Measurements from ENCODE around the gene PLA2G2A. TPM values are rescaled to one million over a fixed set of nuclear protein-coding genes. Genes with fewer than 3 reads are reported as not detected.

PLA2G2A gene
- total and polyA plus RNA-seq, 9 of the 15 experiments (the other 6 are each of a cell fraction or from before 2014, with no cell fraction given): not detected

DNA sequence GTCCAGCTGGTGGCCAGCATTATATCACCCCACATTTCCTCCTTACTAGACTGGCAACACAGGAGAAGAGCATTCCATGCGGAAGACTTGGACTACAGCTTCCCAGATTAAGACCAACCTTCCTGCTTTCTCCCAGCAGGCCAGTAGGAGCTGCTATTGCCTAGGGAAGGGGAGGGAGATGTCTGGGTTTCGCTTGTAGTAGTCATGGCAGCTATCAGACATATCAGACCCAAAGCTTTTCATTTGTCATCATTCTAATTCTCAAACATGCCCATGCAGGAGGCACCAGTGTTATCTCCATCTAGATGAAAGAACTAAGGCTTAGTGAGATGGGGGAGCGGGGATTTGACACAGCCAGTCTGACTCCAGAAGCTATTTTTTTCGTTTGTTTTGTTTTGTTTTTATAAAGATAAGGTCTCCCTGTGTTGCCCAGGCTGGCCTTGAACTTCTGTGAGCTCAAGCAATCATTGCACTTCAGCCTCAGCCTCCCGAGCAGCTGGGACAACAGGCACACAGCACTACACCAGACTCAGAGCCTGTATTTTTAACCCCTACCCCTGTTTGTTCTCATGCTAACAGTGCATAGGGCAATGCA, 4.5 kb downstream of the PLA2G2A start (continued):
- TF ChIP-seq EHMT2 (IDR thresholded peaks at IDR 0.05) (no peak), TEAD1 (CRISPR knock-in tag; IDR thresholded peaks at IDR 0.05) (0 out of 4 replicates have a peak, but pooled peaks of 1 of the 2 experiments have one; percentile 24), HMG20B (CRISPR knock-in tag; IDR thresholded peaks at IDR 0.05) (no peak), ASH1L (IDR thresholded peaks at IDR 0.05; ENCODE audit: borderline replicate concordance, low read depth, partially characterized antibody) (no peak)

DNA sequence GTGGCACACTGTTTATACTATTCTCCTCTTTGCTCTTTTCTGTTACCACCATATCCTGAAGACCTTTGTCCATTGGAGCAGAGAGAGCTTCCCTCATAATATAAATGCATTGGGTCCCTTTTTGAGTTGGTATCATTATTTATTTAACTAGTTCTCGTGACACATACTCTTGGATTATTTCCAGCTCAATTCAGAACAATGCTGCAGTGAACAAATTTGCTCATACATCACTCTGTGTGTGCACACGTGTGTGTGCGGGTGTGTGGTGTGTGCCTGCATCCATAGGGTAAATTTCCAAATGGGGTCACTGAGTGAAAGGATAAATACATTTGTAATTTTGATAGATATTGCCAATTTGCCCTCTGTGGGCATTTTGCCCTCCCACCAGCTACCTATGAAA, 5.8 kb downstream of the PLA2G2A start:
- no peak overlapping the region for H2AFZ ChIP-seq (ENCODE audit: low read depth, low read length)
- CTCF ChIA-PET (ENCODE audit: low intra/inter-chr PET ratio): no interaction called here
- no peaks in the 10 kb centered on the region for H3K9me3 ChIP-seq (replicated peaks; ENCODE audit: control insufficient read depth, insufficient read depth, low read depth, low read length)
- H3K36me3 ChIP-seq (ENCODE audit: control insufficient read depth, insufficient read depth, low read length): no peaks in the 10 kb centered on the region
- in situ Hi-C loops (cut with MboI) (no loop called here), intact Hi-C loops (cut with micrococcal nuclease) (loop anchor here (2.0 kb wide), 1 partner anchor 179 kb away; no protein-coding TSS in a partner anchor)
- TF ChIP-seq MYNN (IDR thresholded peaks at IDR 0.05) (no peak), MYNN (CRISPR knock-in tag; IDR thresholded peaks at IDR 0.05) (no peak), XRCC4 (IDR thresholded peaks at IDR 0.05; ENCODE audit: extremely low read depth, insufficient read depth, insufficient read length) (no peak), TGIF2 (CRISPR knock-in tag; IDR thresholded peaks at IDR 0.05) (no peak), CBFA2T2 (conservative IDR thresholded peaks at IDR 0.05) (no peak), SNRNP70 (optimal IDR thresholded peaks at IDR 0.05; ENCODE audit: low read depth, low read length) (no peak), KAT2B (IDR thresholded peaks at IDR 0.05; ENCODE audit: low read depth, low read length) (no peak)
- TF ChIP-seq, protein P1, sequence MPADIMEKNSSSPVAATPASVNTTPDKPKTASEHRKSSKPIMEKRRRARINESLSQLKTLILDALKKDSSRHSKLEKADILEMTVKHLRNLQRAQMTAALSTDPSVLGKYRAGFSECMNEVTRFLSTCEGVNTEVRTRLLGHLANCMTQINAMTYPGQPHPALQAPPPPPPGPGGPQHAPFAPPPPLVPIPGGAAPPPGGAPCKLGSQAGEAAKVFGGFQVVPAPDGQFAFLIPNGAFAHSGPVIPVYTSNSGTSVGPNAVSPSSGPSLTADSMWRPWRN (IDR thresholded peaks at IDR 0.05; ENCODE audit: low read depth): no peak
- TF ChIP-seq, protein P2, sequence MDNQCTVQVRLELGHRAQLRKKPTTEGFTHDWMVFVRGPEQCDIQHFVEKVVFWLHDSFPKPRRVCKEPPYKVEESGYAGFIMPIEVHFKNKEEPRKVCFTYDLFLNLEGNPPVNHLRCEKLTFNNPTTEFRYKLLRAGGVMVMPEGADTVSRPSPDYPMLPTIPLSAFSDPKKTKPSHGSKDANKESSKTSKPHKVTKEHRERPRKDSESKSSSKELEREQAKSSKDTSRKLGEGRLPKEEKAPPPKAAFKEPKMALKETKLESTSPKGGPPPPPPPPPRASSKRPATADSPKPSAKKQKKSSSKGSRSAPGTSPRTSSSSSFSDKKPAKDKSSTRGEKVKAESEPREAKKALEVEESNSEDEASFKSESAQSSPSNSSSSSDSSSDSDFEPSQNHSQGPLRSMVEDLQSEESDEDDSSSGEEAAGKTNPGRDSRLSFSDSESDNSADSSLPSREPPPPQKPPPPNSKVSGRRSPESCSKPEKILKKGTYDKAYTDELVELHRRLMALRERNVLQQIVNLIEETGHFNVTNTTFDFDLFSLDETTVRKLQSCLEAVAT (IDR thresholded peaks at IDR 0.05): no peak
- TF ChIP-seq, protein P3, sequence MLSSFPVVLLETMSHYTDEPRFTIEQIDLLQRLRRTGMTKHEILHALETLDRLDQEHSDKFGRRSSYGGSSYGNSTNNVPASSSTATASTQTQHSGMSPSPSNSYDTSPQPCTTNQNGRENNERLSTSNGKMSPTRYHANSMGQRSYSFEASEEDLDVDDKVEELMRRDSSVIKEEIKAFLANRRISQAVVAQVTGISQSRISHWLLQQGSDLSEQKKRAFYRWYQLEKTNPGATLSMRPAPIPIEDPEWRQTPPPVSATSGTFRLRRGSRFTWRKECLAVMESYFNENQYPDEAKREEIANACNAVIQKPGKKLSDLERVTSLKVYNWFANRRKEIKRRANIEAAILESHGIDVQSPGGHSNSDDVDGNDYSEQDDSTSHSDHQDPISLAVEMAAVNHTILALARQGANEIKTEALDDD (IDR thresholded peaks at IDR 0.05): no peak
- POLR2A ChIA-PET: no interaction called here
- H3K9me1 ChIP-seq (ENCODE audit: control insufficient read depth, insufficient read depth, low read length): no peaks in the 10 kb centered on the region
- ATAC-seq (no peak), DNase-seq (ENCODE audit: extremely low read depth in 1 of 4, low spot score in 3 of 4) (no peak), FAIRE-seq (no peak)
- no peak overlapping the region for H3K27ac ChIP-seq (ENCODE audit: extremely low read depth, low read depth, low read length)
- no peak overlapping the region for H3K9ac ChIP-seq (ENCODE audit: insufficient read depth in 1 of 2, low read depth in 2 of 2, low read length in 2 of 2)
- WGBS (ENCODE audit: insufficient coverage, low coverage, missing lambda C conversion rate): 4% methylated on average over 3 of the region's 3 CpGs
- no peak overlapping the region for H3K4me3 ChIP-seq
- H3K27me3 ChIP-seq (ENCODE audit: control insufficient read depth in 2 of 2, insufficient read depth in 2 of 2, low read length in 2 of 2): peaks cover 2 to 28% of the 10 kb centered on the region in 2 experiments; a peak in 3 of 5 replicates
- no peaks in the 10 kb centered on the region for H4K20me1 ChIP-seq (replicated peaks; ENCODE audit: control insufficient read depth, insufficient read depth, low read length)
- H3K79me2 ChIP-seq (ENCODE audit: control insufficient read depth, insufficient read depth, low read length): no peaks in the 10 kb centered on the region
- no peaks in the 10 kb centered on the region for H3K4me1 ChIP-seq (replicated peaks in 1 of 2; ENCODE audit: control insufficient read depth in 2 of 2, insufficient read depth in 2 of 2, low read length in 2 of 2)
- no TSS peak for BruUV-seq (replicated peaks)
- no peak overlapping the region for H3K4me2 ChIP-seq (ENCODE audit: insufficient read depth, low read length)
